Renal cortex interstitium (tissue), 15 donors: ENCODE measurements around the gene ARCN1. TPM values are rescaled to one million over a fixed set of nuclear protein-coding genes. Genes with fewer than 3 reads are reported as not detected.
A peak's percentile ranks its signal among the peaks of the same experiment; 100 is the strongest.

ENCODE experiments used
- DNase-seq, 11 donors: peaks; one replicate each; pipeline ENCODE4 v3.0.0-alpha.2; 2013; ENCODE audit warnings: low read depth in 9 of 11, low spot score in 4 of 11; ENCODE audit errors: extremely low read depth in 1 of 11
- long read RNA-seq, 16 experiments: transcript quantifications; one replicate each; lab custom pipeline, GENCODE V29; 2026
- polyA plus RNA-seq, 3 donors: library from polyadenylated mRNA; unstranded; fragments of 120-200 nt; gene quantifications; one replicate each; pipeline ENCODE4 v1.2.1, GENCODE V29; 2013; ENCODE audit not compliant: insufficient read length in 3 of 3

ARCN1 gene
- 100 to 1,000 TPM; 156 to 194 (median 186) TPM for polyA plus RNA-seq
- long read RNA-seq, donor 1, transcript ARCN1-201 (10 exons, 3,845 nt) = major isoform, 11 of 31 reads
- long read RNA-seq, donor 1, partial matches to known transcripts = 20 of 31 reads
- long read RNA-seq, donor 1, other reads (novel, unspliced or antisense) = 0 of 31 reads
- long read RNA-seq, donor 2, transcript ARCN1-201 (10 exons, 3,845 nt) = major isoform, 17 of 48 reads
- long read RNA-seq, donor 2, partial matches to known transcripts = 28 of 48 reads
- long read RNA-seq, donor 2, other reads (novel, unspliced or antisense) = 0 of 48 reads
- long read RNA-seq, donor 3, transcript ARCN1-201 (10 exons, 3,845 nt) = major isoform, 26 of 87 reads
- long read RNA-seq, donor 3, partial matches to known transcripts = 60 of 87 reads
- long read RNA-seq, donor 3, other reads (novel, unspliced or antisense) = 0 of 87 reads
- long read RNA-seq, donor 4, transcript ARCN1-201 (10 exons, 3,845 nt) = major isoform, 17 of 43 reads
- long read RNA-seq, donor 4, partial matches to known transcripts = 26 of 43 reads
- long read RNA-seq, donor 4, other reads (novel, unspliced or antisense) = 0 of 43 reads
- long read RNA-seq, donor 5 = 0 reads
- long read RNA-seq, donor 6, transcript ARCN1-201 (10 exons, 3,845 nt) = major isoform, 13 of 40 reads
- long read RNA-seq, donor 6, partial matches to known transcripts = 27 of 40 reads
- long read RNA-seq, donor 6, other reads (novel, unspliced or antisense) = 0 of 40 reads
- long read RNA-seq, donor 7, transcript ARCN1-201 (10 exons, 3,845 nt) = major isoform, 18 of 66 reads
- long read RNA-seq, donor 7, partial matches to known transcripts = 47 of 66 reads
- long read RNA-seq, donor 7, other reads (novel, unspliced or antisense) = 0 of 66 reads
- long read RNA-seq, donor 8, transcript ARCN1-201 (10 exons, 3,845 nt) = major isoform, 26 of 87 reads
- long read RNA-seq, donor 8, partial matches to known transcripts = 61 of 87 reads
- long read RNA-seq, donor 8, other reads (novel, unspliced or antisense) = 0 of 87 reads
- long read RNA-seq, donor 9, transcript ARCN1-201 (10 exons, 3,845 nt) = major isoform, 18 of 53 reads
- long read RNA-seq, donor 9, partial matches to known transcripts = 35 of 53 reads
- long read RNA-seq, donor 9, other reads (novel, unspliced or antisense) = 0 of 53 reads
- long read RNA-seq, donor 10, transcript ARCN1-201 (10 exons, 3,845 nt) = major isoform, 23 of 96 reads
- long read RNA-seq, donor 10, partial matches to known transcripts = 73 of 96 reads
- long read RNA-seq, donor 10, other reads (novel, unspliced or antisense) = 0 of 96 reads
- long read RNA-seq, donor 11, transcript ARCN1-201 (10 exons, 3,845 nt) = major isoform, 19 of 40 reads
- long read RNA-seq, donor 11, partial matches to known transcripts = 21 of 40 reads
- long read RNA-seq, donor 11, other reads (novel, unspliced or antisense) = 0 of 40 reads
- long read RNA-seq, donor 12, transcript ARCN1-201 (10 exons, 3,845 nt) = major isoform, 12 of 12 reads
- long read RNA-seq, donor 12, partial matches to known transcripts = 0 of 12 reads
- long read RNA-seq, donor 12, other reads (novel, unspliced or antisense) = 0 of 12 reads
- long read RNA-seq, donor 13 = 0 reads
- long read RNA-seq, donor 14, transcript ARCN1-201 (10 exons, 3,845 nt) = major isoform, 16 of 25 reads
- long read RNA-seq, donor 14, partial matches to known transcripts = 9 of 25 reads
- long read RNA-seq, donor 14, other reads (novel, unspliced or antisense) = 0 of 25 reads
- long read RNA-seq, donor 15, transcript ARCN1-201 (10 exons, 3,845 nt) = major isoform, 7 of 17 reads
- long read RNA-seq, donor 15, partial matches to known transcripts = 10 of 17 reads
- long read RNA-seq, donor 15, other reads (novel, unspliced or antisense) = 0 of 17 reads
- long read RNA-seq, donor 16, transcript ARCN1-201 (10 exons, 3,845 nt) = major isoform, 56 of 163 reads
- long read RNA-seq, donor 16, partial matches to known transcripts = 107 of 163 reads
- long read RNA-seq, donor 16, other reads (novel, unspliced or antisense) = 0 of 163 reads

- DNase-seq = peak; percentile 50 to 81 (median 72)
Observed at GRCh38 chr11:118572061-118572980, at the start of gene ARCN1. TSS of gene ARCN1 (plus strand) at chr11:118572409. CDS start at chr11:118572548, 139 bp downstream.

- DNase-seq = peak in 4 of 11 donors; percentile 1 to 29 (median 8)
Observed at GRCh38 chr11:118522571-118523072, 49.6 kb upstream of the ARCN1 start.

- no peak for DNase-seq
Observed at GRCh38 chr11:118524356-118524755, 47.9 kb upstream of the ARCN1 start.

GRCh38 chr11:118524757-118525470 lies 47.3 kb upstream of the ARCN1 start:
- DNase-seq = no peak

- no peak for DNase-seq
Observed at GRCh38 chr11:118526688-118527087, 45.5 kb upstream of the ARCN1 start.

GRCh38 chr11:118527109-118527508 lies 45.1 kb upstream of the ARCN1 start, which contains the start of gene TTC36:
TSS of gene TTC36 (plus strand) at chr11:118527474. CDS start at chr11:118527495, 21 bp downstream.
- DNase-seq = no peak

- DNase-seq = no peak
Observed at GRCh38 chr11:118528511-118528910, 43.7 kb upstream of the ARCN1 start.

GRCh38 chr11:118529584-118530175 lies 42.5 kb upstream of the ARCN1 start:
- DNase-seq = no peak

- DNase-seq = peak in 3 of 11 donors; percentile 2 to 8 (median 2)
Observed at GRCh38 chr11:118530180-118530682, 42.0 kb upstream of the ARCN1 start.

- DNase-seq = peak in 10 of 11 donors; percentile 18 to 66 (median 50)
Observed at GRCh38 chr11:118530683-118531596, 41.3 kb upstream of the ARCN1 start, which contains the start of gene TMEM25. TSS of gene TMEM25 (plus strand) at chr11:118531192. CDS start at chr11:118531802, 610 bp downstream.

GRCh38 chr11:118531597-118532084 lies 40.6 kb upstream of the ARCN1 start:
- peak in 1 of 11 donors; percentile 7 for DNase-seq

- DNase-seq = no peak
Observed at GRCh38 chr11:118532091-118532490, 40.1 kb upstream of the ARCN1 start.

- DNase-seq = no peak
Observed at GRCh38 chr11:118532852-118533768, 39.1 kb upstream of the ARCN1 start.
